HepG2 (cell line): ENCODE results near the gene NDUFB5. TPM values are rescaled to one million over a fixed set of nuclear protein-coding genes. Genes with fewer than 3 reads are reported as not detected.
A peak's percentile ranks its signal among the peaks of the same experiment; 100 is the strongest.

ENCODE experiments used
- ADNP ChIP-seq: sonication (generic); formaldehyde crosslinking; IDR thresholded peaks from 2 replicates; pipeline ENCODE4 v1.4.0; 2020; ENCODE audit warnings: missing genetic modification reagents
- CEBPZ ChIP-seq: IDR thresholded peaks from 2 replicates; pipeline ENCODE4 v1.6.1; 2012; ENCODE audit warnings: low read length, improper control_type of control experiment
- FOSL1 ChIP-seq: sonication (generic); formaldehyde crosslinking; IDR thresholded peaks from 2 replicates; pipeline ENCODE4 v1.9.0; 2021; ENCODE audit warnings: missing genetic modification reagents, borderline replicate concordance
- IRX3 ChIP-seq: sonication (generic); formaldehyde crosslinking; IDR thresholded peaks from 2 replicates; pipeline ENCODE4 v1.8.1; 2023; ENCODE audit warnings: mild to moderate bottlenecking, low read depth, missing genetic modification reagents, borderline replicate concordance
- MLLT10 ChIP-seq: sonication (generic); formaldehyde crosslinking; IDR thresholded peaks from 2 replicates; pipeline ENCODE4 v1.4.0; 2020; ENCODE audit warnings: missing genetic modification reagents
- NPAS2 ChIP-seq: sonication (generic); formaldehyde crosslinking; IDR thresholded peaks from 2 replicates; pipeline ENCODE4 v1.8.0; 2022; ENCODE audit warnings: mild to moderate bottlenecking, missing genetic modification reagents, borderline replicate concordance
- NR2C2 ChIP-seq: sonication (generic); formaldehyde crosslinking; IDR thresholded peaks from 2 replicates; pipeline ENCODE4 v1.4.0; 2020; ENCODE audit warnings: missing genetic modification reagents, mild to moderate bottlenecking, moderate library complexity, borderline replicate concordance
- RCOR2 ChIP-seq: IDR thresholded peaks from 2 replicates; pipeline ENCODE4 v1.6.1; 2016; ENCODE audit warnings: missing biosample characterization, missing genetic modification reagents
- SALL2 ChIP-seq: sonication (generic); formaldehyde crosslinking; IDR thresholded peaks from 2 replicates; pipeline ENCODE4 v1.8.1; 2023; ENCODE audit warnings: mild to moderate bottlenecking, missing genetic modification reagents, inconsistent platforms
- SKI ChIP-seq: fragments of 450-650 bp; IDR thresholded peaks from one replicate; pipeline ENCODE4 v1.6.1; 2018; ENCODE audit warnings: mild to moderate bottlenecking; ENCODE audit not compliant: partially characterized antibody
- SP140L ChIP-seq: sonication (generic); formaldehyde crosslinking; IDR thresholded peaks from 2 replicates; pipeline ENCODE4 v1.4.0; 2020; ENCODE audit warnings: missing genetic modification reagents, borderline replicate concordance
- ZNF143 ChIP-seq: sonication (generic); formaldehyde crosslinking; IDR thresholded peaks from 2 replicates; pipeline ENCODE4 v1.4.0; 2020; ENCODE audit warnings: missing genetic modification reagents
- ZNF180 ChIP-seq: sonication (generic); formaldehyde crosslinking; IDR thresholded peaks from 2 replicates; pipeline ENCODE4 v1.4.0; 2020; ENCODE audit warnings: low read depth, missing genetic modification reagents, borderline replicate concordance
- ZNF580 ChIP-seq: IDR thresholded peaks from 2 replicates; pipeline ENCODE4 v1.6.1; 2016; ENCODE audit warnings: low read depth, borderline replicate concordance
- ZNF646 ChIP-seq: sonication (generic); formaldehyde crosslinking; IDR thresholded peaks from 2 replicates; pipeline ENCODE4 v1.9.0; 2021; ENCODE audit warnings: mild to moderate bottlenecking, missing genetic modification reagents
- ZNF704 ChIP-seq: sonication (generic); formaldehyde crosslinking; IDR thresholded peaks from 2 replicates; pipeline ENCODE4 v1.8.1; 2023; ENCODE audit warnings: mild to moderate bottlenecking, inconsistent platforms, moderate library complexity, missing genetic modification reagents, borderline replicate concordance
- ZNF850 ChIP-seq: sonication (generic); formaldehyde crosslinking; conservative IDR thresholded peaks from 2 replicates; pipeline ENCODE4 v1.9.0; 2021; ENCODE audit warnings: mild to moderate bottlenecking, missing genetic modification reagents
- polyA plus RNA-seq, 8 experiments: library from polyadenylated mRNA; depleted of rRNA in 3 of 8; stranded (reverse) in 7 of 8; unstranded in 1 of 8; fragments of >200 nt; fragmentation: Illumina TruSeq in 4 of 8; extraction: Trizol in 4 of 8; gene quantifications; 2 replicates each; pipeline versions ENCODE4 v1.2.1 to v1.2.3, GENCODE V29; 2011 to 2016; ENCODE audit warnings: low read depth in 4 of 8, missing spikeins in 1 of 8, mixed read lengths in 1 of 8; ENCODE audit not compliant: insufficient read depth in 1 of 8
- total RNA-seq, 5 experiments: library from RNA; depleted of rRNA; stranded (reverse); fragments of >200 nt; fragmentation: Illumina TruSeq; extraction: Trizol; gene quantifications; 2 replicates each; pipeline ENCODE4 v1.2.3, GENCODE V29; 2016; ENCODE audit warnings: low read depth in 1 of 5

NDUFB5 gene
- total and polyA plus RNA-seq, 2 of the 13 experiments (the other 11 are each of a cell fraction or from before 2014, with no cell fraction given), result 43.3 to 120 TPM

GRCh38 chr3:179562591-179563270, 41.9 kb upstream of the NDUFB5 start, which contains the start of gene ACTL6A (continued):
- no peak for TF ChIP-seq ZNF180
- TF ChIP-seq RCOR2, result no peak
- TF ChIP-seq ZNF143, result 0 out of 2 replicates have a peak, but pooled peaks have one; percentile 16
- TF ChIP-seq ZNF704 (CRISPR knock-in tag), result no peak
- no peak for TF ChIP-seq SKI
- 0 out of 2 replicates have a peak, but pooled peaks have one; percentile 16 for TF ChIP-seq ZNF580 (CRISPR knock-in tag)
- no peak for TF ChIP-seq MLLT10
- TF ChIP-seq CEBPZ, result no peak
- TF ChIP-seq SP140L (CRISPR knock-in tag), result no peak
- peak; percentile 46; the same call in 1 of the 2 replicates for TF ChIP-seq NR2C2 (CRISPR knock-in tag)
- TF ChIP-seq ADNP (CRISPR knock-in tag), result no peak
- TF ChIP-seq ZNF850 (CRISPR knock-in tag), result no peak
- no peak for TF ChIP-seq NPAS2
- TF ChIP-seq SALL2 (CRISPR knock-in tag), result 0 out of 2 replicates have a peak, but pooled peaks have one; percentile 16
- TF ChIP-seq IRX3 (CRISPR knock-in tag), result no peak
- no peak for TF ChIP-seq FOSL1 (CRISPR knock-in tag)
- TF ChIP-seq ZNF646 (CRISPR knock-in tag), result no peak
